T47D (cell line): ENCODE results near the gene DES.
"Not testable (repeated sequence)": the region's sequence is repeated elsewhere in the genome, so short reads cannot be mapped to it uniquely, and the experiment has no call there.

Experiments used
- DNase-seq, 2 experiments: peaks; one replicate each; pipeline versions ENCODE4 v3.0.0 to v3.0.0-alpha.2; 2011 to 2012; ENCODE audit warnings: low read depth in 1 of 2, low spot score in 1 of 2
- JUND ChIP-seq: IDR thresholded peaks from 2 replicates; pipeline ENCODE4 v1.6.1; 2012; ENCODE audit warnings: low read depth
- in situ Hi-C: cut with HindIII; loops from 2 replicates; pipeline ENCODE4 v1.10.0; 2016; ENCODE audit warnings: low sequenced_read_pairs, low pct_unique_long_range_greater_than_20kb

Gene DES

DNA sequence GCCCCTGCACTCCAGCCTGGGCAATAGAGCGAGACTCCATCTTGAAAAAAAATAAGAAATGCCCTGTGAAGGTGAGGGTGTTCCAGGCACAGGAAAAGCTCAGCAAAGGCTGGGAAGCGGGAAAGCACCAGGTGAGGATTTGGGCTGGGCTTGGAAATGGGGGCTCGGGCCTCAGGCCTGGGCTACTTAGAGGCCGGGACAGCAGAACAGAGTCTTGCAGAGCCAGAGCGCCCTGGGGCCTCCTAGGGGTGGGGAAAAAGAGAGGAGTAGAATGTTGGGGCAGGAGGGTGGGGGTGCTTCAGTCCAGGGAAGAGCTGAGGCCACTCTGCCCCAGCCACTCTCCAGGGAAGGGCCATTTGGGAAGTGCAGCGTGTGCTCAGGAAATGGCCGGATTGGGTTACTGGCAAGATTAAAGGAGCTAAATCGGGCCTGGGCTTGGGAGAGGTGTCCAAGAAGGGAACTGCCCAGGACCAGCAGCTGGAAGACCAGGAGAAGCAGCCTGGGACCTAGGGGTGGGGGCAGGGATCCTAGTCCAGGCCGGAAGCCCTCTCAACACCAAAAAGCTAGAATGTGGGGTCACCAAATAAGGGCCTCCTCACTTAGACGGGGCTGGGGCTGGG is 13.8 kb upstream of the DES start:
- no peak for DNase-seq
- in situ Hi-C loops = no loop called here
- no peak for TF ChIP-seq JUND

DNA sequence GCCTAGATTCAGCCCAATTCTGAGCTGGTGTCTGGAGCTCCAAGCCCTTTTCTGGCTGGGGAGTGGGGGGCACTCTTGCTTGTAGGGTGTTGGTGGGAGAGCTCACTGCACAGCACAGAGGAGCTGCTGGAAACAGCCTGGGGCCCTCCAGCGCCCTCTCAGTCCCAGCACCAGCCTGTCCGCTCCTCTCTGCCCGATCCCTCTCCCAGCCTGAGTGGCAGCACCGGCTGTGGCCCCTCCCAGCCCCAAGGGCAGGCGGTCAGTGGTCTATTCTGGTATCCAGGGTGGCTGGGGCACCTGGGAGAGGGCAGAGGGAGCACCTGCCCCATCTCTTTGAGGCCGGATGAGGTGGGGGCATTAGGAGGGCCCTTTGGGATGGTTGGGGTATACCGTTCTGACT is 13.2 kb upstream of the DES start:
- no peak for TF ChIP-seq JUND
- in situ Hi-C loops = no loop called here
- no peak for DNase-seq

DNA sequence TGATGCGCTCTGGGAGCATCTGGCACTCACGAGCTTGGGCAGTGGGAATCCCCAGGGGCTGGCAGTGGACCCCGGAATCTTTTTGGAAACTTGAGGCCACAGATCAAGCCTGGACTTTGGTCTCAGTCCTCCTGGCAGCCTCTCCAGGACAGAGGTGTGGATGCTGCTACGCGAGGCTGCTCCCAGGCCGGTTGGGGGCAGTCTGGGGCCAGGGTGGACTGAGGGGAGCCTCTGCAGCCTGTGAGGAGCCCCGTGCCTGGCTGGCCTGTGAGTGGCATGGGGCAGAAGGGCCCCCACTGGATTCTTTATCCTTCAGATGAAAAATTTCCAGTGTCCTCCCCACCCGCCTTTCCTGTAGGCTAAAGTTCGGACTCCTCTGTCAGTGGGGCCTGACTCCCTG is 12.7 kb upstream of the DES start:
- no peak for DNase-seq
- in situ Hi-C loops = no loop called here
- no peak for TF ChIP-seq JUND

DNA sequence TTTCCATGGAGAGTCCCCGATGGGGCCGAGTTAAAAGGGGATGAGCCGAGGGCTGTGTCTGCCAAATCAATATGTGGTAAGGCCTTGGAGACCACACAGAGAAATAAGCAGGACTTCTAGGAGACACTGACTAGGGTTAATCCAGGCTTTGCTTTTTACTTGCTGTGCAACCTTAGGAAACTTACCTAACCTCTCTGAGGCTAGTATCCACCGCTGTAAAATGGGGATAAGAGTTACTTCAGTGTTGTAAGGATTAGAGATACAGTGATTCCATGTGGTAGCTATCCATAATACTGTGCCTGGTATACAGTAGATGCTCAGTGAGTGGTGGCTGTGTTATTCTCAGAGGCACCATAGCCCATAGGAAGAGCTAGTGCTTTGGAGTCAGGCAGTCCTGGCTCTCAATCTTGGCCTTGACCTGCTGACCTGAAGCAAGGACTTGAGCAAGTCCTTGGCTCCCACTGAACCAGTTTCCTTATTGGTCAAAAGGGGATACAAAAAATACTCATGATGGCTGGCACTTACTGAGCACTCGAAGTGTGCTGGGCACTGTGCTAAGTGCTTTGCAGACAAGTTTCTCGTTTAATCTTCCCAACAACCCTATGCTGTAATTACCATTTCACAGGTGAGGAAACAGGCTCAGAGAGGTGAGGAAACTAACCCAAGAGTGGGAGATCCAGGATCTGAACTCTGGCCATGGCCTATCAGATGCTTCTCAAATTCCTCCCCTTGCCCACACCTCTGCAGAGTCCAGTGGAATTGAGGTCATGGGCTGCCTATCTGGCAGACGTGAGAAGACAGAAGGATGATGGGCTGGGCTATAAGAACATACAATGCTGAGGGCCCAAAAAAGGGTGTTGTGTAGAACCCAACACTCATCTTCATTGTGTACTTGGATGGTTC is 12.0 kb upstream of the DES start:
- no peak for TF ChIP-seq JUND
- no peak for DNase-seq
- in situ Hi-C loops = no loop called here

DNA sequence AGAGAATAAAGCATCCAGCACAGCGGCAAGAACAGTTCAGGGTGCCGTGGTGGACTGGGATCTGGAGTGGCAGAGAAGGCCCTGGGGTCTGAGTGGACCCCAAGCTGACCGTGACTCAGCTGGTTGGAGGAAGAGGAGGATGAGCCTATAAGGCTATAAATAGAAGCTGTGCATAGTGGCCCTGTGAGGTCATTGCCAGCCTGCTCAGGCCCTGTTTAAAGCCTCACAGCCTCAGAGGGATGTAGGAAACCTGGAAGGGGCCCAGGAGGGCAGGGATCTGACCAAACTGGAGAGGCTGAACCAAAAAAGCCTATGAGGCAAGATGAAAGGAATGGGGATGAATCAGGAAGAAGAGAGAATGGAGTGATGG is 11.3 kb upstream of the DES start:
- in situ Hi-C loops = no loop called here
- DNase-seq = no peak
- TF ChIP-seq JUND = no peak

DNA sequence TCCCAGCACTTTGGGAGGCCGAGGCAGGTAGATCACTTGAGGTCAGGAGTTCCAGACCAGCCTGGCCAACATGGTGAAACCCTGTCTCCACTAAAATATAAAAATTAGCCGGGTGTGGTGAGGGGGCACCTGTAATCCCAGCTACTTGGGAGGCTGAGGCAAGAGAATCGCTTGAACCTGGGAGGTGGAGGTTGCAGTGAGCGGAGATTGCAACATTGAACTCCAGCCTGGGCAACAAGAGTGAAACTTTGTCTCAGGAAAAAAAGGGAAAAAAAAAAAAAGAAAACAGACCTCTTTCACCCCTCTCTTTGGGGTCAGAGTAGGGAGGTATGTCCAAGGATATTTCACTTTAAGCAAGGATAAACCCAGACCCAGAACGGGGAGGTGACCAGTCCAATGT is 10.8 kb upstream of the DES start:
- in situ Hi-C loops, DNase-seq: not testable (repeated sequence)

DNA sequence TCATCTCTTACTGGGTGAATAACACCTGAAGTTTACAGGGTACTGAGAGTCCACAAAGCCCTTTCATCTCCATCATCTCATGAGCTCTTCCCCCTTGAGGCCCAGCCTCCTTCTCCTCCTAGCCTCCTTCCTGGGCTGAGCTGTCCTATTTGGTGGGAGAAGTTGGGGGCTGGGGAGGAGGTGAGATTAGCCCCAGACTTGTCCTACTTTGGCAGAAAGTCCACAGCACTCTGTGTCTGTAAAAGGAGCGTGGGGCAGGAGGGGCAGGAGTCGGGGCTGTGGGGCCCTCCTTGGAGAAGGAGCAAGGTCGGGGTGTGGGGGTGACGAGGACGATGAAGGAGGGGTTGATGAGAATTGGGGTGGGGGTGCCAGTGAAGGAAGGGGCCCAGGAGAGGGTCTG is 10.0 kb upstream of the DES start:
- TF ChIP-seq JUND = no peak
- in situ Hi-C loops = no loop called here
- DNase-seq = no peak

DNA sequence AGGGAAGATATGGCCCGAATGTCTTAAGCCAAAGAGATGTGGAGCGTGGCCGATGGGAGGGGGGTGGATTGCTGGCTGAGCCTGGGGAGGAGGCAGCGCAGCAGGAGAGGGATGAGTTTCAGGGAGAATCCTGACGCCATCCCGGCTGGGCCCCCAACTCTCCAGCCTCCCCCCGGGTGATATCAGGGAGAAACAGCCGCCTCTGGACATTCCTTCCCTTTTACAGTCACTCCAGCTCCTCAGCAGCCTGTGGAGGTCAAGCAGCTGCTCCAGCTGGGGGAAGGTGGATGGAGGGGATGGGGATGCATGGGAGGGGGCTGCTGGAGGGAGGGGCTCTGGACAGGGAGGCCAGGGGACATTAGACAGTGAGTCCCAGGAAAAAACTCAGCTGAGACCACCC is 9.5 kb upstream of the DES start:
- in situ Hi-C loops = no loop called here
- no peak for DNase-seq
- no peak for TF ChIP-seq JUND

DNA sequence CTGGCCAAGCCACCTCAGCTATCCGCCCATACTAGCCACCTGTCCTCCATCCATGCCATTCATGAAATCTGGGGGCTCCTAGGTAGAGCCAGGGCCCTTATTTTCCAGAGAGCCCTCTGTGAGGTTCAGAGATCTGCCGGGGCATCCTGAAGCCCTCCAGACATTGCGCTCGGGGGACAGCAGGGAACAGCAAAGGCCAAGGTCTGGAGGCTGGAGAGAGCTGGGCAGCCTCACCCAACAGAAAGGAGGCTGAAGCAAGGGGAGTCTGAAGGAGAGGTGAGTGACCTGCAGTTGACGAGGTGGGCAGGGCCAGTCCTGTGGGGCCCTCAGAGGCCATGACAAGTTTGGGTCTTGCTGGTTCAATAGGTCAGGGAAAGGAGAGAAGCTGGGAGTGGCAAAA is 8.6 kb upstream of the DES start:
- no peak for TF ChIP-seq JUND
- in situ Hi-C loops = no loop called here
- no peak for DNase-seq

DNA sequence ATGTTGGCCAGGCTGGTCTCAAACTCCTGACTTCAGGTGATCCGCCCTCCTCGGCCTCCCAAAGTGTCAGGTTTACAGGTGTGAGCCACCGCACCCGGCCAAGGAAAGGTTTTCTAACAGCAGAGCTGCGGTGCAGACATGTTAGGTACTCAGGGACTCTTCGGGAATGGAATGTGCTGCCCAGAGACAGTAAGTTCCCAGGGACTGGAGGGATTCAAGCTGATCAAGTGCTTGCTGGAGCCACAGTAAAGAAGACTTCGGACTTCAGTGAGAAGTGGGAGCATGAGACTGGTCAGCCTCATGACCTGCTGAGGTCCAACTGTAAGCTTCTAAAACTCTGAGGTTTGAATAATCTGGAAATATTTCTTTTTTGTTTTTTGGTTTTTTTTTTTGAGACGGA is 7.8 kb upstream of the DES start:
- TF ChIP-seq JUND = no peak
- DNase-seq = no peak
- in situ Hi-C loops = no loop called here

DNA sequence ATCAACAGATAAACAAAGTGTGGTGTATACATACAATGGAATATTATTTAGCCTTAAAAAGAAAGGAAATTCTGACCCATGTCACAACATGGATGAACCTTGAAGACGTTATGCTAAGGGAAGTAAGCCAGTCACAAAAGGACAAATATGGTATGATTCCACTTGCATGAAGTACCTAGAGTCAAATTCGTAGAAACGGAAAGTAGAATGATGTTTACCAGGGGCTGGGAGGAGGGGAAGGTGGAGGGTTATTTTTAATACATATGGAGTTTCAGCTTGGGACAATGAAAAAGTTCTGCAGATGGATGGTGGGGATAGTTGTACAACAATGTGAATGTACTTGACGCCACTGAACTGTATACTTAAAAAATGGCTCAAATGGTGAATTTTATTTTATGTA is 3.3 kb upstream of the DES start:
- TF ChIP-seq JUND = no peak
- in situ Hi-C loops = no loop called here
- DNase-seq = no peak

DNA sequence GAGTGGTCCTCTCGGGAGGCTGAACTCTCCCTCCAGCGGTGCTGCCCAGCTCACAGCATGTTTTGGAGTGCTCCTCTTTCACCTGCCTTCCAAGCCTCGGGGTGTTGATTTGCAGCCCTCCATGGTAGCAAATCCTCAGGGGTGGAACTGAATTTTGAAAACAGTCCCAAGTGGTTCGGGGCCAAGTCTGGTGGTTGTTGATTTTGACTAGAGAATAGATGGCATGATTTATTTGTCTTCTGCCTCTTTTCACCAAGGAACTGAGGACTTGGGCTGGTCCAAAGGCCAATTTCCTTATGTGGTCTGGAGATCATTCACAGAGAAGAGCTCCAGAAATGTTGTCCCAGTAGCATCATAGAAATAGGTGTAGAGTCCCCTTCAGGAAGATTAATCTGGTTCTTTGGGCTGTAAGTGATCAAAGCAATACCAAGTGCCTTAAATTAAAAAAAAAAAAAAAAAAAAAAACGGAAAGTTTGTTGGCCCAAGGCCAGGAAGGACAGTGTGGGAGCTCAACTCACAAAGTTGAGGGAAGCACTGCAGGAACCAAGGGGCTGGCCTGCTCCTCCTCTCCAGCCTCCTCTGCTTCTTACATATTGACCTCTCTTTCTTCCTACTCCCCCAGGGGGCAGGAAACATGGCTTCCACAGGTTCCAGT is 2.5 kb upstream of the DES start:
- TF ChIP-seq JUND = no peak
- in situ Hi-C loops = no loop called here
- DNase-seq = no peak

DNA sequence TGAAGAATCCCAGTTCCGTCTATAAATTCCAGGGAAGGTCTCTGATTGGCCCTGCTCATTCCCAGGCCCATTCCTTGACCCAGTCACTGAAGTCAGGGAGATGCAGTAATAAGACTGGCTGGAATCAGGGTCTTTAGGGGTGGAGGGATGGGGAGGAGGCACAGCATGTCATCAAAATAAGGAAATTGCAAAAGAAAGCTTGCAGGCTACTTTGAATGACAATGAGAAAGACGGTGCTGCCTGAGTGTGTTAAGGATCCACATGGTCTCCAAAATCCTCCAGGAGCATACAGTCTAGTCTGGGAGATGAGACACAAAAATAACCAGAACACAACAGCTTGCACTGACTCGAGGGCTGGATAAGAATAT is 2.0 kb upstream of the DES start:
- in situ Hi-C loops = no loop called here
- DNase-seq = no peak

DNA sequence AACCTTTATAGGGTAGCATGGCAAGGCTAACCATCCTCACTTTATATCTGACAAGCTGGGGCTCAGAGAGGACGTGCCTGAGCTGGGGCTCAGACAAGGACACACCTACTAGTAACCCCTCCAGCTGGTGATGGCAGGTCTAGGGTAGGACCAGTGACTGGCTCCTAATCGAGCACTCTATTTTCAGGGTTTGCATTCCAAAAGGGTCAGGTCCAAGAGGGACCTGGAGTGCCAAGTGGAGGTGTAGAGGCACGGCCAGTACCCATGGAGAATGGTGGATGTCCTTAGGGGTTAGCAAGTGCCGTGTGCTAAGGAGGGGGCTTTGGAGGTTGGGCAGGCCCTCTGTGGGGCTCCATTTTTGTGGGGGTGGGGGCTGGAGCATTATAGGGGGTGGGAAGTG is 1.2 kb upstream of the DES start:
- in situ Hi-C loops = no loop called here
- no peak for DNase-seq

More for the DNA sequence above, 2.0 kb upstream of the DES start:
- no peak for TF ChIP-seq JUND

More for the DNA sequence above, 1.2 kb upstream of the DES start:
- TF ChIP-seq JUND = no peak
